Mesenchymal stem cell (in vitro differentiated cells and primary cell): ENCODE measurements around the gene PDE8B.
"Not testable (repeated sequence)": the region's sequence is repeated elsewhere in the genome, so short reads cannot be mapped to it uniquely, and the experiment has no call there.

Experiments
- DNase-seq: peaks from one replicate; pipeline ENCODE4 v3.0.0-alpha.2; 2013
- H2AFZ ChIP-seq: one replicate; pipeline ENCODE4 v1.6.1; 2013; ENCODE audit warnings: low read depth, mild to moderate bottlenecking, control low read depth, inconsistent platforms, low read length, moderate library complexity
- H2AK5ac ChIP-seq: 2 replicates; pipeline ENCODE4 v1.6.1; 2013; ENCODE audit warnings: low read length, moderate library complexity, mild to moderate bottlenecking, inconsistent platforms; ENCODE audit not compliant: severe bottlenecking
- H2BK120ac ChIP-seq: one replicate; pipeline ENCODE4 v1.6.1; 2013; ENCODE audit warnings: low read depth, mild to moderate bottlenecking, inconsistent platforms, low read length, moderate library complexity
- H2BK12ac ChIP-seq, 2 experiments: one replicate each; pipeline ENCODE4 v1.6.1; 2013; ENCODE audit warnings: inconsistent platforms in 2 of 2, low read length in 2 of 2, mild to moderate bottlenecking in 2 of 2, moderate library complexity in 2 of 2, control low read depth in 1 of 2
- H2BK15ac ChIP-seq: one replicate; pipeline ENCODE4 v1.6.1; 2013; ENCODE audit warnings: mild to moderate bottlenecking, low read depth, inconsistent platforms; ENCODE audit not compliant: poor library complexity, severe bottlenecking
- H2BK5ac ChIP-seq: 2 replicates; pipeline ENCODE4 v1.6.1; 2013; ENCODE audit warnings: low read depth, mild to moderate bottlenecking, low read length, control low read depth, inconsistent platforms; ENCODE audit not compliant: poor library complexity, severe bottlenecking
- H3K14ac ChIP-seq, 2 experiments: one replicate each; pipeline ENCODE4 v1.6.1; 2013; ENCODE audit warnings: inconsistent platforms in 2 of 2, low read length in 2 of 2, control low read depth in 1 of 2, mild to moderate bottlenecking in 1 of 2, moderate library complexity in 1 of 2
- H3K18ac ChIP-seq, 2 experiments: one replicate each; pipeline ENCODE4 v1.6.1; 2013; ENCODE audit warnings: inconsistent platforms in 2 of 2, low read length in 2 of 2, control low read depth in 1 of 2, low read depth in 1 of 2, mild to moderate bottlenecking in 1 of 2
- H3K23ac ChIP-seq, 2 experiments: one replicate each; pipeline ENCODE4 v1.6.1; 2013; ENCODE audit warnings: inconsistent platforms in 2 of 2, low read length in 2 of 2, mild to moderate bottlenecking in 2 of 2, moderate library complexity in 2 of 2, control low read depth in 1 of 2
- H3K27ac ChIP-seq: 2 replicates; pipeline ENCODE4 v1.5.1; 2013; ENCODE audit warnings: mild to moderate bottlenecking, moderate library complexity, low read length, control low read depth, inconsistent platforms; ENCODE audit not compliant: poor library complexity, severe bottlenecking
- H3K27me3 ChIP-seq, 2 experiments: 2 replicates each; pipeline versions ENCODE4 v1.6.1 to v1.7.0; 2013; ENCODE audit warnings: low read length in 2 of 2, mild to moderate bottlenecking in 2 of 2, moderate library complexity in 2 of 2, control low read depth in 1 of 2, inconsistent platforms in 1 of 2; ENCODE audit not compliant: control insufficient read depth in 1 of 2, insufficient read depth in 1 of 2
- H3K36me3 ChIP-seq, 2 experiments: 2 replicates each; pipeline versions ENCODE4 v1.6.1 to v1.7.0; 2013; ENCODE audit warnings: low read length in 2 of 2, control low read depth in 1 of 2, inconsistent platforms in 1 of 2, low read depth in 1 of 2, mild to moderate bottlenecking in 1 of 2; ENCODE audit not compliant: insufficient read depth in 2 of 2, control insufficient read depth in 1 of 2
- H3K4ac ChIP-seq, 2 experiments: one replicate each; pipeline ENCODE4 v1.6.1; 2013; ENCODE audit warnings: inconsistent platforms in 2 of 2, low read length in 2 of 2, mild to moderate bottlenecking in 2 of 2, moderate library complexity in 2 of 2, control low read depth in 1 of 2, low read depth in 1 of 2
- H3K4me1 ChIP-seq: 2 replicates; pipeline ENCODE4 v1.6.1; 2013; ENCODE audit warnings: low read depth, low read length, control low read depth; ENCODE audit not compliant: control insufficient read depth, insufficient read depth
- H3K4me2 ChIP-seq: 2 replicates; pipeline ENCODE4 v1.6.1; 2013; ENCODE audit warnings: low read length, mild to moderate bottlenecking, inconsistent platforms; ENCODE audit not compliant: poor library complexity, severe bottlenecking
- H3K4me3 ChIP-seq, 2 experiments: 2 replicates each; pipeline versions ENCODE4 v1.5.1 to v1.7.0; 2013; ENCODE audit warnings: low read length in 2 of 2, mild to moderate bottlenecking in 2 of 2, control low read depth in 1 of 2, low read depth in 1 of 2; ENCODE audit not compliant: insufficient read depth in 1 of 2
- H3K79me1 ChIP-seq: replicated peaks from 2 replicates; pipeline ENCODE4 v1.6.1; 2013; ENCODE audit warnings: mild to moderate bottlenecking, control low read depth, low read length, inconsistent platforms; ENCODE audit not compliant: poor library complexity, severe bottlenecking
- H3K9ac ChIP-seq: 2 replicates; pipeline ENCODE4 v1.7.0; 2013; ENCODE audit warnings: mild to moderate bottlenecking, low read length, moderate library complexity
- H3K9me3 ChIP-seq: 2 replicates; pipeline ENCODE4 v1.7.0; 2013; ENCODE audit warnings: mild to moderate bottlenecking, low read length; ENCODE audit not compliant: control insufficient read depth
- H4K8ac ChIP-seq: one replicate; pipeline ENCODE4 v1.6.1; 2013; ENCODE audit warnings: inconsistent platforms, mild to moderate bottlenecking, low read length, moderate library complexity
- H4K91ac ChIP-seq: one replicate; pipeline ENCODE4 v1.6.1; 2013; ENCODE audit warnings: mild to moderate bottlenecking, low read length, inconsistent platforms
- WGBS: methylation state at CpG from one replicate; pipeline ENCODE4 v1.1.7; 2013; ENCODE audit warnings: mixed read lengths; 5-methylcytosine and 5-hydroxymethylcytosine counted together

PDE8B gene

DNA sequence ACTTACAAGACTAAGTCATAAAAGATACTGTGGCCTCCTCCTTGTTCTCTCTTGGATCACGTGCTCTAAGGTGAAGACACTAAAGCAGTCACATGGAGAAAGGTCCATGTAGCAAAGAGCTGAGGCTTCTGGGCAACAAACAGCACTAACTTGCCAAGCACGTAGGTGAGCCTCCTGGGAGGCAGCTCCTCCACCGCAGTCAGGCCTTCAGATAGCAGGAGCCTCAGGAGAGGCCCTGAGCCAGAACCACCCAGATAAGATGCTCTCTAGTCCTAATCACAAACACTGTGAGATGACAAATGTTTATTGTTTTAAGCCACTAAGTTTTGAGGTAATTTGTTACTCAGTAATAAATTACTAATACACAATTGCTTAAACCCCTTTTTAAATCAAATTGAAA, 243.6 kb downstream of the PDE8B start:
- no peak overlapping the region for H3K14ac ChIP-seq
- H4K91ac ChIP-seq = no peak overlapping the region

DNA sequence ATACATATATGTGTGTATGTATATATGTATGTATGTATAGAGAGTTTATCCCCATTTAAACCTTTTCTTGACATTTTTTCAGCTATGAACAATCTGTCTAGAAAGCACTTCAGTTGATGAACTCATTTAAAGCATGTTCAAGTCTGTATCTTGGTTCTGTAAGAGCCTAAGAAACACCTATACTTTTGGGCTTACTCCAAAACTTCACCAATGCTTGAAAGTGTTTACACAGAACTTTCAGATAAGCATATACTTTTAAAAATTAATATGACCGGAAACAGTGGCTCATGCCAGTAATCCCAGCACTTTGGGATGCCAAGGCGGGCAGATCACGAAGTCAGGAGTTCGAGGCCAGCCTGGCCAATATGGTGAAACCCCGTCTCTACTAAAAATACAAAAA, 250.8 kb downstream of the PDE8B start:
- Histone ChIP-seq H2AK5ac (no peak overlapping the region), H3K14ac (no peak overlapping the region), H3K36me3 (peaks cover 0 to 26% of the 10 kb centered on the region in 2 experiments), H2BK12ac (no peak overlapping the region), H2BK120ac (no peak overlapping the region), H3K9me3 (no peaks in the 10 kb centered on the region), H3K4ac (no peak overlapping the region), H3K4me2 (no peak overlapping the region), H3K4me3 (no peak overlapping the region), H4K8ac (no peak overlapping the region), H2BK5ac (no peak overlapping the region), H2AFZ (no peak overlapping the region), H3K23ac (no peak overlapping the region), H3K79me1 (peaks cover 5% of the 10 kb centered on the region), H4K91ac (no peak overlapping the region), H3K4me1 (no peaks in the 10 kb centered on the region), H2BK15ac (no peak overlapping the region), H3K9ac (no peak overlapping the region), H3K27ac (no peak overlapping the region), H3K27me3 (no peaks in the 10 kb centered on the region), H3K18ac (no peak overlapping the region)
- 99% methylated on average over 4 of the region's 5 CpGs for WGBS
- no peak for DNase-seq

More for the DNA sequence above, 243.6 kb downstream of the PDE8B start:
- Histone ChIP-seq H3K18ac (no peak overlapping the region), H3K23ac (no peak overlapping the region), H2BK15ac (no peak overlapping the region), H2BK5ac (no peak overlapping the region), H2AFZ (no peak overlapping the region), H4K8ac (peak overlapping the region; percentile 12), H3K27ac (no peak overlapping the region), H3K36me3 (peaks cover 2 to 52% of the 10 kb centered on the region in 2 experiments), H2AK5ac (no peak overlapping the region), H3K79me1 (peaks cover 5% of the 10 kb centered on the region), H3K9me3 (no peaks in the 10 kb centered on the region), H3K4me2 (no peak overlapping the region), H3K4me3 (no peak overlapping the region), H3K27me3 (no peaks in the 10 kb centered on the region), H2BK120ac (no peak overlapping the region), H3K4me1 (no peaks in the 10 kb centered on the region), H3K4ac (no peak overlapping the region), H3K9ac (no peak overlapping the region), H2BK12ac (no peak overlapping the region)
- WGBS = 90% methylated on average over 2 of the region's 3 CpGs
- DNase-seq = no peak

DNA sequence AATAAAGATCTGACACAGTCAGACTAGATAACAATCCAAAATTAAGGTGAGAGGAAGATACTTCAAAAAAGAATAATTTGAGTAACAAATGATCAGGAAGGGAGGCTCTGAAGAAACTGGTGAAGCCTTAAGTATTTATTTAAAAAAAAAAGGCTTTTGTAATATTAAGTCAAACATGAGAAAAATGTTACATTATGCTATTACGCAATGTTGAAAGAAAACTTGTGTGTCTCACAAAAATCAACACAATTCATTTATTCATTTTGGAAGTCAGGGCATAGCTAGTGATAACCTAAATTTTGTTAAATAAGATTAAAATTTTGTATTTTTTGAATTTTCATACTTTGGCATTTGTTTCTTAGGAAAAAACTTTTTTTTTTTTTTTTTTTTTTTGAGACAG, 253.4 kb downstream of the PDE8B start:
- Histone ChIP-seq H3K14ac (no peak overlapping the region), H2BK120ac (no peak overlapping the region), H3K27me3 (no peaks in the 10 kb centered on the region), H3K23ac (no peak overlapping the region), H2BK12ac (no peak overlapping the region), H4K91ac (no peak overlapping the region), H2BK5ac (no peak overlapping the region), H3K4me1 (no peaks in the 10 kb centered on the region), H3K4me3 (no peak overlapping the region), H2AFZ (no peak overlapping the region), H3K4me2 (no peak overlapping the region), H3K4ac (no peak overlapping the region), H3K79me1 (peaks cover 5% of the 10 kb centered on the region), H3K18ac (no peak overlapping the region), H3K9me3 (no peaks in the 10 kb centered on the region), H3K36me3 (peaks cover 0 to 26% of the 10 kb centered on the region in 2 experiments), H2AK5ac (no peak overlapping the region), H3K27ac (no peak overlapping the region), H2BK15ac (no peak overlapping the region), H4K8ac (no peak overlapping the region), H3K9ac (no peak overlapping the region)
- no peak for DNase-seq
- no CpG with 5 or more reads among the region's 1 CpG for WGBS

GRCh38 chr5:77468875-77469274, 258.4 kb downstream of the PDE8B start:
- not testable (repeated sequence) for H3K27ac ChIP-seq, H3K27me3 ChIP-seq, H2BK15ac ChIP-seq, H4K91ac ChIP-seq, H2BK5ac ChIP-seq, H3K18ac ChIP-seq, H3K14ac ChIP-seq, H3K4me3 ChIP-seq, H2BK12ac ChIP-seq, DNase-seq, H3K79me1 ChIP-seq, H3K4me2 ChIP-seq, H4K8ac ChIP-seq, H2BK120ac ChIP-seq, H3K9ac ChIP-seq, H2AFZ ChIP-seq, H3K23ac ChIP-seq, H3K9me3 ChIP-seq, H3K4ac ChIP-seq, H3K36me3 ChIP-seq, H2AK5ac ChIP-seq, H3K4me1 ChIP-seq
- no CpG with 5 or more reads among the region's 3 CpGs for WGBS
